Smooth muscle cell (in vitro differentiated cells): ENCODE measurements around the gene C2orf76. TPM values are rescaled to one million over a fixed set of nuclear protein-coding genes. Genes with fewer than 3 reads are reported as not detected.

Source experiments
- DNase-seq: peaks from one replicate; lab custom pipeline; 2025; ENCODE audit not compliant: unreplicated experiment; lab: John Stamatoyannopoulos, UW
- H2AFZ ChIP-seq: fragments of 200-600 bp; sonication (generic); 2 replicates; pipeline ENCODE4 v1.6.0; 2016; ENCODE audit warnings: antibody characterized with exemption, low read depth, mild to moderate bottlenecking
- H3F3A ChIP-seq: fragments of 200-600 bp; sonication (generic); 2 replicates; pipeline ENCODE4 v1.6.0; 2017; ENCODE audit warnings: antibody characterized with exemption, low read depth
- H3K27ac ChIP-seq: fragments of 200-600 bp; sonication (generic); 2 replicates; pipeline ENCODE4 v1.5.1; 2016; ENCODE audit warnings: low read depth, mild to moderate bottlenecking
- H3K27me3 ChIP-seq: fragments of 200-600 bp; sonication (generic); 2 replicates; pipeline ENCODE4 v1.6.1; 2016; ENCODE audit warnings: low read depth, mild to moderate bottlenecking
- H3K36me3 ChIP-seq: fragments of 200-600 bp; sonication (generic); 2 replicates; pipeline ENCODE4 v1.5.1; 2016; ENCODE audit warnings: low read depth
- H3K4me1 ChIP-seq: fragments of 200-600 bp; sonication (generic); 2 replicates; pipeline ENCODE4 v1.5.1; 2016; ENCODE audit warnings: low read depth
- H3K4me2 ChIP-seq: fragments of 200-600 bp; sonication (generic); 2 replicates; pipeline ENCODE4 v1.6.0; 2016; ENCODE audit warnings: mild to moderate bottlenecking
- H3K4me3 ChIP-seq: fragments of 200-600 bp; sonication (generic); 2 replicates; pipeline ENCODE4 v1.5.1; 2016; ENCODE audit warnings: mild to moderate bottlenecking
- H3K79me2 ChIP-seq: fragments of 200-600 bp; sonication (generic); 2 replicates; pipeline ENCODE4 v1.6.0; 2016; ENCODE audit warnings: low read depth, mild to moderate bottlenecking
- H3K9ac ChIP-seq: fragments of 200-600 bp; sonication (generic); 2 replicates; pipeline ENCODE4 v1.6.0; 2016; ENCODE audit warnings: low read depth
- H3K9me3 ChIP-seq: fragments of 200-600 bp; sonication (generic); replicated peaks from 2 replicates; pipeline ENCODE4 v1.5.1; 2016; ENCODE audit warnings: low read depth
- H4K20me1 ChIP-seq: fragments of 200-600 bp; sonication (generic); 2 replicates; pipeline ENCODE4 v1.6.0; 2016; ENCODE audit warnings: low read depth
- CTCF ChIP-seq: fragments of 200-600 bp; sonication (generic); IDR thresholded peaks from 2 replicates; pipeline ENCODE4 v1.5.1; 2017; ENCODE audit warnings: borderline replicate concordance, mild to moderate bottlenecking, antibody characterized with exemption; ENCODE audit not compliant: insufficient read depth, poor library complexity, severe bottlenecking
- WGBS: methylation state at CpG from one replicate; pipeline ENCODE4 v1.1.7; 2016; ENCODE audit warnings: low lambda C conversion rate; 5-methylcytosine and 5-hydroxymethylcytosine counted together
- polyA plus RNA-seq: library from polyadenylated mRNA; unstranded; fragments of >200 nt; fragmentation: Nextera tagmentation; extraction: Ambion mirVana; gene quantifications from 2 replicates; pipeline ENCODE4 v1.2.1, GENCODE V29; 2016
- total RNA-seq: library from RNA; depleted of rRNA; stranded (reverse); fragments of >200 nt; gene quantifications from 2 replicates; pipeline ENCODE4 v1.2.3, GENCODE V29; 2014

The C2orf76 gene
- total and polyA plus RNA-seq, 2 experiments from 2014 or later, result 16.0 to 30.2 TPM

GRCh38 chr2:119254601-119255080 lies 112.0 kb downstream of the C2orf76 start:
- no peaks in the 10 kb centered on the region for H3K79me2 ChIP-seq
- peaks cover 16% of the 10 kb centered on the region for H3K4me1 ChIP-seq
- no peak overlapping the region for H3K9ac ChIP-seq
- no peaks in the 10 kb centered on the region for H3K27me3 ChIP-seq
- peaks cover 25% of the 10 kb centered on the region for H3F3A ChIP-seq
- no peak overlapping the region for H3K4me3 ChIP-seq
- WGBS, result 97% methylated on average over 10 of the region's 10 CpGs
- H3K27ac ChIP-seq, result no peak overlapping the region
- DNase-seq, result no peak
- H3K4me2 ChIP-seq, result no peak overlapping the region
- no peaks in the 10 kb centered on the region for H3K36me3 ChIP-seq
- TF ChIP-seq CTCF, result no peak
- no peaks in the 10 kb centered on the region for H3K9me3 ChIP-seq
- H4K20me1 ChIP-seq, result no peaks in the 10 kb centered on the region
- no peak overlapping the region for H2AFZ ChIP-seq

- H3K36me3 ChIP-seq, result no peaks in the 10 kb centered on the region
- peak overlapping the region; percentile 48 for H3K4me2 ChIP-seq
Observed at GRCh38 chr2:119253760-119254600, 112.7 kb downstream of the C2orf76 start.

GRCh38 chr2:119253114-119253702 lies 113.4 kb downstream of the C2orf76 start:
- TF ChIP-seq CTCF, result no peak
- Histone ChIP-seq H3K27ac (peak overlapping the region; percentile 96), H2AFZ (no peak overlapping the region), H3K79me2 (no peaks in the 10 kb centered on the region), H3K4me1 (peaks cover 16% of the 10 kb centered on the region), H3K27me3 (no peaks in the 10 kb centered on the region), H3F3A (peaks cover 25% of the 10 kb centered on the region), H3K9ac (peak overlapping the region; percentile 74), H3K4me2 (peak overlapping the region; percentile 48), H4K20me1 (no peaks in the 10 kb centered on the region), H3K4me3 (no peak overlapping the region), H3K36me3 (no peaks in the 10 kb centered on the region), H3K9me3 (no peaks in the 10 kb centered on the region)
- WGBS, result 44% methylated on average over 2 of the region's 2 CpGs
- no peak for DNase-seq

More at GRCh38 chr2:119253760-119254600, 112.7 kb downstream of the C2orf76 start:
- peaks cover 25% of the 10 kb centered on the region for H3F3A ChIP-seq
- peak overlapping the region; percentile 74 for H3K9ac ChIP-seq
- no peaks in the 10 kb centered on the region for H3K27me3 ChIP-seq
- peaks cover 16% of the 10 kb centered on the region for H3K4me1 ChIP-seq
- no peak for DNase-seq
- peak overlapping the region; percentile 96 for H3K27ac ChIP-seq
- no peaks in the 10 kb centered on the region for H3K9me3 ChIP-seq
- no peaks in the 10 kb centered on the region for H4K20me1 ChIP-seq
- WGBS, result 90% methylated on average over 14 of the region's 14 CpGs
- H3K79me2 ChIP-seq, result no peaks in the 10 kb centered on the region
- no peak overlapping the region for H3K4me3 ChIP-seq
- TF ChIP-seq CTCF, result no peak
- no peak overlapping the region for H2AFZ ChIP-seq

Other genes starting within 250 kb of the C2orf76 start
- gene C1QL2, start 208.1 kb downstream of the C2orf76 start, total RNA-seq, result not detected in 2 replicates
- not detected in 2 replicates for gene C1QL2, start 208.1 kb downstream of the C2orf76 start, polyA plus RNA-seq
- 1.2 and 2.9 TPM in 2 replicates for gene STEAP3, start 143.0 kb downstream of the C2orf76 start, total RNA-seq
- 0.87 and 3.4 TPM in 2 replicates for gene STEAP3, start 143.0 kb downstream of the C2orf76 start, polyA plus RNA-seq
- 126 and 154 TPM in 2 replicates for gene DBI, start 143 bp upstream of the C2orf76 start, total RNA-seq
- 316 and 408 TPM in 2 replicates for gene DBI, start 143 bp upstream of the C2orf76 start, polyA plus RNA-seq
- gene TMEM37, start 65.0 kb upstream of the C2orf76 start, total RNA-seq, result 1.1 and 2.4 TPM in 2 replicates
- 0.90 TPM in 1 of 2 replicates, not detected in the other for gene TMEM37, start 65.0 kb upstream of the C2orf76 start, polyA plus RNA-seq
- gene SCTR, start 157.6 kb upstream of the C2orf76 start, total RNA-seq, result not detected in 2 replicates
- not detected in 2 replicates for gene SCTR, start 157.6 kb upstream of the C2orf76 start, polyA plus RNA-seq
- 0.31 and 0.36 TPM in 2 replicates for gene CFAP221, start 177.6 kb upstream of the C2orf76 start, total RNA-seq
- gene CFAP221, start 177.6 kb upstream of the C2orf76 start, polyA plus RNA-seq, result 0.17 and 1.6 TPM in 2 replicates